Stimulated activated CD8-positive, alpha-beta memory T cell treated with anti-CD3 and anti-CD28 coated beads, Interleukin-12 subunit alpha, Interleukin-12 subunit beta, amount 100 ng/mL, for 24 hours (primary cell): ENCODE results near the gene RAD21L1.
A peak's percentile ranks its signal among the peaks of the same experiment; 100 is the strongest.

Experiments used
- DNase-seq: peaks from one replicate; pipeline ENCODE4 v3.0.0-alpha.2; 2020; ENCODE audit errors: extremely low read depth

RAD21L1 gene

GRCh38 chr20:1225783-1226654 lies at the start of gene RAD21L1:
Gene RAD21L1 (plus strand): TSS chr20:1226044. CDS start chr20:1228454, 2,410 bp downstream.
- DNase-seq: peak; percentile 58

GRCh38 chr20:1177680-1178079 lies 48.2 kb upstream of the RAD21L1 start:
- no peak for DNase-seq

GRCh38 chr20:1178103-1178502 lies 47.7 kb upstream of the RAD21L1 start:
- DNase-seq: no peak

GRCh38 chr20:1178623-1179022 lies 47.2 kb upstream of the RAD21L1 start:
- no peak for DNase-seq

- no peak for DNase-seq
These were observed 44.9 kb upstream of the RAD21L1 start for GRCh38 chr20:1180949-1181348.

GRCh38 chr20:1182106-1182505 lies 43.7 kb upstream of the RAD21L1 start:
- DNase-seq: no peak

- no peak for DNase-seq
These were observed 42.7 kb upstream of the RAD21L1 start for GRCh38 chr20:1183153-1183552.

GRCh38 chr20:1184260-1184637 lies 41.6 kb upstream of the RAD21L1 start:
- DNase-seq: no peak

- no peak for DNase-seq
These were observed 41.1 kb upstream of the RAD21L1 start, which contains the start of gene TMEM74B for GRCh38 chr20:1184638-1185315. Gene TMEM74B (minus strand): TSS chr20:1184981. CDS start chr20:1183801, 1,180 bp downstream.

- no peak for DNase-seq
These were observed 40.5 kb upstream of the RAD21L1 start for GRCh38 chr20:1185316-1185741.

GRCh38 chr20:1185790-1186334 lies 40.0 kb upstream of the RAD21L1 start:
- no peak for DNase-seq

GRCh38 chr20:1186367-1186991 lies 39.4 kb upstream of the RAD21L1 start:
- DNase-seq: no peak

GRCh38 chr20:1187605-1188171 lies 38.2 kb upstream of the RAD21L1 start:
- DNase-seq: no peak

- DNase-seq: no peak
These were observed 37.5 kb upstream of the RAD21L1 start for GRCh38 chr20:1188347-1188746.

GRCh38 chr20:1189827-1190226 lies 36.0 kb upstream of the RAD21L1 start:
- no peak for DNase-seq

- DNase-seq: no peak
These were observed 35.0 kb upstream of the RAD21L1 start for GRCh38 chr20:1190847-1191246.

- no peak for DNase-seq
These were observed 34.5 kb upstream of the RAD21L1 start for GRCh38 chr20:1191299-1191698.

GRCh38 chr20:1195226-1195625 lies 30.6 kb upstream of the RAD21L1 start:
- no peak for DNase-seq

- DNase-seq: no peak
These were observed 29.2 kb upstream of the RAD21L1 start for GRCh38 chr20:1196634-1197033.

- DNase-seq: no peak
These were observed 28.0 kb upstream of the RAD21L1 start for GRCh38 chr20:1197801-1198200.

GRCh38 chr20:1198751-1199150 lies 27.1 kb upstream of the RAD21L1 start:
- no peak for DNase-seq
